Testis (tissue), 2 donors: Measurements from ENCODE around the gene IKZF1.

ENCODE experiments used
- CTCF ChIP-seq, 3 experiments: fragments of 450-650 bp in 2 of 3; fragments of 200-600 bp in 1 of 3; sonication (generic) in 1 of 3; IDR thresholded peaks; one replicate each; pipeline ENCODE4 v1.5.1; 2016 to 2019; ENCODE audit warnings: antibody characterized with exemption in 3 of 3, mild to moderate bottlenecking in 2 of 3, moderate library complexity in 1 of 3
- POLR2A ChIP-seq: fragments of 450-650 bp; IDR thresholded peaks from one replicate; pipeline ENCODE4 v1.6.1; 2017; ENCODE audit warnings: antibody characterized with exemption, mild to moderate bottlenecking, moderate library complexity

DNA sequence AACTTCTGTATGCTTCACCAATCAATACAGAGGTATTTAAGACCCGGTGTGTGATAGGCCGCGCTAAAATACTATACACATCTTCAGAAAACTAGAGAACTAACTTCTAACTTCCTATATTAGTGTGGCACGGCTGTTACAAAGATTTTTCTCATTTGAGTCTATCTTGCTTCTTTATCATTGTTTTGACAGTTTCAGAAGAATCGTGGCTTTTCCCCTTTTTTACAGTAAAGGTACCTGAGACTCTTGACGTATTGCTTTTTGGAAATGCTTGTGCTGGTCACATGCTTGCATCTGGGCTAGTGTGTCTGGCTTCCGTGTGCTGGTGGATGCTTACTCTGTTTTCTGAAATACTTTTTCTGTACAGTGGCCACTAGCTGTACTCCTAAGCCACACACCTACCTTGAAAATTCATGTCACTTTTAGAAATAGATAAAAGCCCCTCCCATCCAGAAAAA is 12.7 kb downstream of the IKZF1 start:
- no peak for TF ChIP-seq CTCF (IDR thresholded peaks at IDR 0.05)
- no peak for TF ChIP-seq POLR2A
